Measurements from ENCODE around the gene GGTA1. TPM values are rescaled to one million over a fixed set of nuclear protein-coding genes. Genes with fewer than 3 reads are reported as not detected.
A peak's percentile ranks its signal among the peaks of the same experiment; 100 is the strongest.

GGTA1 gene
- total and polyA plus RNA-seq, 7 donors: 0.50 to 7.0 (median 1.7) TPM

DNA sequence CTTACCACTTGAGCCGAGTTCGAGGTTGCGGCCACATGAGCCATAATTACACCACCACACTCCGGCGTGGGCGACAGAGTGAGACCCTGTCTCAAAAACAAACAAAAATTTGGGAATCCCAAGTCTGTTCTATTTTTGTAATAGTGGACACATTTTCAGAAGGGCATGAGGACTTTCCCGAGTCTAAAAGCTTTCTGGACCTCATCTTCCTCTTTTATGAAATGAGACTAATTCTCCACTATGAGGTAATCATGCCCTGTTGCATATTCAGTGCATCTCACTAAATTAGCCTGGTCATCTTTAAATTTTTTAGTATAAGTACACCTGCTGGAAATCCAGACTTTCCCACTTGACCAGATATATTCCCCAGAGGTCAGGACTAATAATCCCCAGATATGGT, 55.7 kb downstream of the GGTA1 start:
- no peak for DNase-seq
- Histone ChIP-seq H3K27me3 (ENCODE audit: insufficient read depth in 3 of 3, low read length in 2 of 3) (no peaks in the 10 kb centered on the region), H3K9me3 (no peaks in the 10 kb centered on the region), H3K4me1 (no peaks in the 10 kb centered on the region), H3K27ac (no peak overlapping the region), H3K36me3 (ENCODE audit: insufficient read depth in 1 of 2, low read depth in 1 of 2) (no peaks in the 10 kb centered on the region), H3K4me3 (no peak overlapping the region)
- ATAC-seq: no peak
- WGBS, 3 donors: 78 to 96% (median 91%) methylated on average over 7 of the region's 7 CpGs
- intact Hi-C loops (cut with DNase I): no loop called here
- TF ChIP-seq, protein P1, sequence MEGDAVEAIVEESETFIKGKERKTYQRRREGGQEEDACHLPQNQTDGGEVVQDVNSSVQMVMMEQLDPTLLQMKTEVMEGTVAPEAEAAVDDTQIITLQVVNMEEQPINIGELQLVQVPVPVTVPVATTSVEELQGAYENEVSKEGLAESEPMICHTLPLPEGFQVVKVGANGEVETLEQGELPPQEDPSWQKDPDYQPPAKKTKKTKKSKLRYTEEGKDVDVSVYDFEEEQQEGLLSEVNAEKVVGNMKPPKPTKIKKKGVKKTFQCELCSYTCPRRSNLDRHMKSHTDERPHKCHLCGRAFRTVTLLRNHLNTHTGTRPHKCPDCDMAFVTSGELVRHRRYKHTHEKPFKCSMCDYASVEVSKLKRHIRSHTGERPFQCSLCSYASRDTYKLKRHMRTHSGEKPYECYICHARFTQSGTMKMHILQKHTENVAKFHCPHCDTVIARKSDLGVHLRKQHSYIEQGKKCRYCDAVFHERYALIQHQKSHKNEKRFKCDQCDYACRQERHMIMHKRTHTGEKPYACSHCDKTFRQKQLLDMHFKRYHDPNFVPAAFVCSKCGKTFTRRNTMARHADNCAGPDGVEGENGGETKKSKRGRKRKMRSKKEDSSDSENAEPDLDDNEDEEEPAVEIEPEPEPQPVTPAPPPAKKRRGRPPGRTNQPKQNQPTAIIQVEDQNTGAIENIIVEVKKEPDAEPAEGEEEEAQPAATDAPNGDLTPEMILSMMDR (IDR thresholded peaks at IDR 0.05): no peak

DNA sequence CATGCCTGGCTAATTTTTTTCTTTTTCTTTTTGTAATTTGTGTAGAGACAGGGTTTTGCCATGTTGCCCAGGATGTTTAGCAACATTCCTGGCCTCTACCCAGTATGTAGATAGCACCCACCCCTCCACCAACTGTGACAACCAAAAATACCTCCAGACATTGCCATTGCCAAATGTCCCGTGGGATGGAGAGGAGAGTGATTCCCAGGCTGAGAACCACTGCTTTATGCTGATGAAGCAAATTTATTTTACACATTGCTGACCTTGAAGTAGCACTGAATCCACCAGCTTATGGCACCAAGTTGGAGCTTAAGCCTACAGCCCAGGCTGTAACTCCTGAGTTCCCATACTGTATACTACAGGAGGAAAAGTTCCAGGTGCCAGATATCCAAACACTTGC, 58.5 kb downstream of the GGTA1 start:
- TF ChIP-seq, protein P1 (IDR thresholded peaks at IDR 0.05): no peak
- Histone ChIP-seq H3K4me3 (no peak overlapping the region), H3K36me3 (ENCODE audit: insufficient read depth in 1 of 2, low read depth in 1 of 2) (no peaks in the 10 kb centered on the region), H3K27me3 (ENCODE audit: insufficient read depth in 3 of 3, low read length in 2 of 3) (no peaks in the 10 kb centered on the region), H3K27ac (no peak overlapping the region), H3K4me1 (no peaks in the 10 kb centered on the region), H3K9me3 (no peaks in the 10 kb centered on the region)
- ATAC-seq (no peak), DNase-seq (no peak)
- intact Hi-C loops (cut with DNase I): no loop called here
- WGBS, 3 donors: 22 to 42% (median 22%) methylated on average over 1 of the region's 1 CpG

DNA sequence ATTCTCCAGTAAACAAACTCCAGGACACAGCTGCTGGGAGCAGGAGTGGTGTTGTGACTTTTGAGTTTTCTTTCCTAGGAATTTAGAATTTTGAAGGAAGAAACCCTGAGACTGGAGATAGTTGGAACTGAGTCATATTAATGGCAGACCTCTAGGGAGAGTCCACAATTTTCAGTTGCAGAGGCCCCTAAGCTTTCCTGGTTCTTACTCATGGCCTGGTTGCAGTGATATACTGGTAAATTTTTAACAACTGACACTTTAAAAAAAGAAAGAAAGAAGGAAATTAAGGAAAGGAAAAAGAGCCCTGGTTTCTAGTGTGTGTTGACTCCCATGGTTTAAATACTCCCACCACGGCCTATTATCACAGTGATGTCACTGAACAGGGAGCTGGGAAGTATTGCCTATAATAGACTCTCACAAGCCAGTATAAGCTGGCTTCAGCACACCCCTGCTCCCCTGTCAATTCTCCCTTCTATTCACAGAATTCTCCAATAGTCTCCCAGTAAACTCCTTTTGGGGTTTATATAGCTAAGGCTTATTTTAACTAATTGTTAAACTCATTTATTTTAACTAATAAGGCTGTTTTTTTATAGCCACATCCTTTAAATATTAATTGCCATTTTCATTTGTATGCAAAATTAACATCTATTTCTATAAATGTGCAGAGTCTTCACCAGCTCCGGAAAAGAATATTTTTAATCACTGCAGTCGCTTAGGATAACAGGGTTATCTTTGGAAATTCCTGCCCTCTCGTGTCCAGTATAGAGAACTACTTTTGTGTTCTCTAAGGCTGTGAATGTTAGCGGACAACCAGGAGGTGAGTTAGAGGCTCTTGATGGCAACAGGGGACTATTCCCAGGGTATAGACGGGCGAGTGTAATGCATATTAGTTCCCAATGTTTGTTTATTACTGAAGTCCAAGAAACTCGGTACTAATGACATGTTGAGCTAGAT, 59.7 kb downstream of the GGTA1 start:
- intact Hi-C loops (cut with DNase I): no loop called here
- 58 to 62% (median 60%) methylated on average over 8 of the region's 8 CpGs for WGBS, 3 donors
- TF ChIP-seq, protein P1 (IDR thresholded peaks at IDR 0.05): peak; percentile 7
- Histone ChIP-seq H3K4me3 (no peak overlapping the region), H3K27ac (no peak overlapping the region), H3K4me1 (no peaks in the 10 kb centered on the region), H3K9me3 (no peaks in the 10 kb centered on the region), H3K36me3 (ENCODE audit: insufficient read depth in 1 of 2, low read depth in 1 of 2) (no peaks in the 10 kb centered on the region), H3K27me3 (ENCODE audit: insufficient read depth in 3 of 3, low read length in 2 of 3) (peaks cover 0 to 4% (median 0%) of the 10 kb centered on the region in 3 donors)
- no peak for ATAC-seq
- DNase-seq: no peak

DNA sequence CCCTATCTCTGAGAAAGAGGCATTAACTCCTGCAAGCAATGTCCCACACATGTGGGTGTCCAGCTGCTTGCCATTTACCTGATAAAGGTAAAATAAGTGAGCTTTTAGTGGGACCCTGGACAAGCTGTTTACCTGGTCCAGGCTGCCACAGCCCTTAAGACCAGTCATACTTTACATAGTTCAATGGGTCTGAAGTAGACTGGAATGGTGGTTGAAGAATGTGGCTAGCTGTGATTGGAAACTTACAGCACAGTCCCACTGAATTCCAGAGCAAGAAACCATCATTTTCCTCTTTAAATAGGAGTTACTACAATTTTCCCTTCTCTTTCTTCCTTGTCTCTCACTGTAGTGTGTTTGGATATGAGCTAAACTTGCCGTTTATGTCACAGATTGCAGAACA, 60.6 kb downstream of the GGTA1 start:
- 56 to 68% (median 56%) methylated on average over 1 of the region's 1 CpG for WGBS, 3 donors
- Histone ChIP-seq H3K9me3 (no peaks in the 10 kb centered on the region), H3K4me3 (no peak overlapping the region), H3K36me3 (ENCODE audit: insufficient read depth in 1 of 2, low read depth in 1 of 2) (no peaks in the 10 kb centered on the region), H3K27me3 (ENCODE audit: insufficient read depth in 3 of 3, low read length in 2 of 3) (peaks cover 0 to 4% (median 0%) of the 10 kb centered on the region in 3 donors), H3K4me1 (no peaks in the 10 kb centered on the region), H3K27ac (no peak overlapping the region)
- ATAC-seq (no peak), DNase-seq (no peak)
- intact Hi-C loops (cut with DNase I): no loop called here
- TF ChIP-seq, protein P1 (IDR thresholded peaks at IDR 0.05): no peak
